Liver (tissue), 9 donors: ENCODE results near the gene DNAAF1. TPM values are rescaled to one million over a fixed set of nuclear protein-coding genes. Genes with fewer than 3 reads are reported as not detected.
"Not testable (repeated sequence)": the region's sequence is repeated elsewhere in the genome, so short reads cannot be mapped to it uniquely, and the experiment has no call there.

ENCODE experiments used
- DNase-seq: peaks from one replicate; pipeline ENCODE4 v3.0.0-alpha.2; 2017; ENCODE audit warnings: low spot score
- H3K27ac ChIP-seq, 2 donors: one replicate each; pipeline ENCODE4 v1.7.0; 2013; ENCODE audit warnings: inconsistent platforms in 2 of 2, low read length in 2 of 2, control low read depth in 1 of 2, low read depth in 1 of 2, mild to moderate bottlenecking in 1 of 2
- H3K27me3 ChIP-seq, 4 donors: one replicate each; pipeline versions ENCODE4 v1.6.1 to v1.7.0; 2013; ENCODE audit warnings: low read length in 3 of 4, inconsistent platforms in 1 of 4, mild to moderate bottlenecking in 1 of 4, moderate library complexity in 1 of 4; ENCODE audit not compliant: control insufficient read depth in 4 of 4, insufficient read depth in 4 of 4
- H3K36me3 ChIP-seq, 4 donors: one replicate each; pipeline versions ENCODE4 v1.6.1 to v1.7.0; 2013; ENCODE audit warnings: low read length in 3 of 4, mild to moderate bottlenecking in 3 of 4, low read depth in 1 of 4, moderate library complexity in 1 of 4; ENCODE audit not compliant: control insufficient read depth in 4 of 4, insufficient read depth in 3 of 4
- H3K4me1 ChIP-seq, 4 donors: one replicate each; pipeline versions ENCODE4 v1.6.1 to v1.7.0; 2013; ENCODE audit warnings: low read length in 3 of 4, mild to moderate bottlenecking in 3 of 4, moderate library complexity in 1 of 4; ENCODE audit not compliant: control insufficient read depth in 4 of 4, insufficient read depth in 4 of 4
- H3K4me3 ChIP-seq, 3 donors: one replicate each; pipeline versions ENCODE4 v1.6.1 to v1.7.0; 2013; ENCODE audit warnings: low read length in 3 of 3, control low read depth in 1 of 3, low read depth in 1 of 3, mild to moderate bottlenecking in 1 of 3
- H3K9ac ChIP-seq, 2 donors: one replicate each; pipeline ENCODE4 v1.7.0; 2013; ENCODE audit warnings: low read length in 2 of 2, mild to moderate bottlenecking in 2 of 2, moderate library complexity in 2 of 2, control low read depth in 1 of 2, low read depth in 1 of 2
- H3K9me3 ChIP-seq, 4 donors: one replicate each; pipeline versions ENCODE4 v1.6.1 to v1.7.0; 2013; ENCODE audit warnings: low read length in 3 of 4; ENCODE audit not compliant: control insufficient read depth in 4 of 4
- CTCF ChIP-seq: fragments of 150-350 bp; IDR thresholded peaks from 2 replicates; pipeline ENCODE4 v1.5.1; 2017; ENCODE audit warnings: improper control_type of control experiment, low read depth, low read length; ENCODE audit not compliant: missing input control
- FOXA2 ChIP-seq: IDR thresholded peaks from 2 replicates; pipeline ENCODE4 v1.6.1; 2016; ENCODE audit warnings: antibody characterized with exemption
- HNF4A ChIP-seq, 2 donors: conservative IDR thresholded peaks; 2 replicates each; pipeline ENCODE4 v1.6.1; 2016; ENCODE audit warnings: antibody characterized with exemption in 2 of 2, mild to moderate bottlenecking in 2 of 2
- JUND ChIP-seq, 2 donors: IDR thresholded peaks; 2 replicates each; pipeline ENCODE4 v1.6.1; 2016; ENCODE audit warnings: antibody characterized with exemption in 2 of 2
- MAX ChIP-seq: IDR thresholded peaks from 2 replicates; pipeline ENCODE4 v1.6.1; 2016; ENCODE audit warnings: antibody characterized with exemption
- NR2F2 ChIP-seq: IDR thresholded peaks from 2 replicates; pipeline ENCODE4 v1.6.1; 2016; ENCODE audit warnings: antibody characterized with exemption
- RAD21 ChIP-seq, 2 donors: IDR thresholded peaks; 2 replicates each; pipeline ENCODE4 v1.6.1; 2016; ENCODE audit warnings: antibody characterized with exemption in 2 of 2, mild to moderate bottlenecking in 2 of 2
- REST ChIP-seq: IDR thresholded peaks from 2 replicates; pipeline ENCODE4 v1.6.1; 2016; ENCODE audit warnings: antibody characterized with exemption, mild to moderate bottlenecking
- TAF1 ChIP-seq: conservative IDR thresholded peaks from 2 replicates; pipeline ENCODE4 v1.6.1; 2016; ENCODE audit warnings: antibody characterized with exemption, mild to moderate bottlenecking
- WGBS: extraction: QIAGEN DNeasy Blood & Tissue Kit; methylation state at CpG from one replicate; pipeline ENCODE4 v1.1.7; 2013; 5-methylcytosine and 5-hydroxymethylcytosine counted together
- polyA plus RNA-seq, 2 donors: library from polyadenylated mRNA; stranded (reverse) in 1 of 2; unstranded in 1 of 2; fragments of 200-250 nt in 1 of 2; fragments of >200 nt in 1 of 2; fragmentation: Nextera tagmentation in 1 of 2; extraction: Ambion mirVana in 1 of 2; gene quantifications; one replicate each; pipeline versions ENCODE4 v1.2.1 to v1.2.3, GENCODE V29; 2013 to 2015
- total RNA-seq, 2 donors: library from RNA; depleted of rRNA; stranded (reverse); fragments of >200 nt; gene quantifications; one replicate each; pipeline ENCODE4 v1.2.3, GENCODE V29; 2014
- donor health status: healthy.
- donor health status: healthy.
- donor health status: healthy.
- donor health status: healthy.
- donor health status: healthy.

The DNAAF1 gene
- total and polyA plus RNA-seq, 4 donors = under 0.01 to 0.08 (median 0.06) TPM; not detected in 1

- no peak for TF ChIP-seq REST
- no peak for TF ChIP-seq FOXA2
- TF ChIP-seq MAX = no peak
- no peak for TF ChIP-seq RAD21 (IDR thresholded peaks at IDR 0.05)
These were observed 53.3 kb downstream of the DNAAF1 start (continued) for GRCh38 chr16:84198401-84198800.

DNA sequence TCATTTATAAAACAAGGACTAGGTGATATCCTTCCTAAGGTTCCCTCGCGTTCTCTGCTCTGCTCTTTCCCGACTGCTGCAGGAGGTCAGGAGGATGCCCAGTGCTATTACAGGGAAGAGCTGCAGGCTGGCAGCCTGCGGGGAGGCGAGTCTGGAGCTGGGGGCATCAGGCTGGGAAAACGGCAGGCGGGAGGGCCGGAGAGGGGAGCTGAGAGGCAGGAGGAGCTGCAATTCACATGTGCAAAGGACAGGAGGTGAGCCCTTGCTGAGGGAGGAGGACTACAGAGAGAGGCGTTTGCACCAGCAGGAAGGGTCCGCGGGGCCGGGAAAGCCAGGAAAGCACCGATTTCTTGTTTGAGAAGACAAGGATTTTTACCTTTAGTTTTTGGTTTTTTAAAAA, 54.0 kb downstream of the DNAAF1 start:
- WGBS = 59% methylated on average over 13 of the region's 13 CpGs
- H3K4me1 ChIP-seq = no peaks in the 10 kb centered on the region
- no peaks in the 10 kb centered on the region for H3K36me3 ChIP-seq
- TF ChIP-seq CTCF = no peak
- H3K27ac ChIP-seq = no peak overlapping the region
- H3K9me3 ChIP-seq = no peaks in the 10 kb centered on the region
- DNase-seq = no peak
- no peaks in the 10 kb centered on the region for H3K27me3 ChIP-seq
- no peak overlapping the region for H3K4me3 ChIP-seq
- no peak overlapping the region for H3K9ac ChIP-seq

GRCh38 chr16:84199861-84200260, 54.8 kb downstream of the DNAAF1 start:
- TF ChIP-seq HNF4A (conservative IDR thresholded peaks at IDR 0.05) = no peak
- no peak for TF ChIP-seq NR2F2
- TF ChIP-seq TAF1 = no peak
- TF ChIP-seq JUND (IDR thresholded peaks at IDR 0.05) = no peak
- WGBS = 73% methylated on average over 10 of the region's 10 CpGs
- DNase-seq = no peak
- no peaks in the 10 kb centered on the region for H3K27me3 ChIP-seq
- no peaks in the 10 kb centered on the region for H3K9me3 ChIP-seq
- no peaks in the 10 kb centered on the region for H3K4me1 ChIP-seq
- H3K4me3 ChIP-seq = no peak overlapping the region
- H3K36me3 ChIP-seq = no peaks in the 10 kb centered on the region
- H3K9ac ChIP-seq = no peak overlapping the region
- no peak overlapping the region for H3K27ac ChIP-seq

DNA sequence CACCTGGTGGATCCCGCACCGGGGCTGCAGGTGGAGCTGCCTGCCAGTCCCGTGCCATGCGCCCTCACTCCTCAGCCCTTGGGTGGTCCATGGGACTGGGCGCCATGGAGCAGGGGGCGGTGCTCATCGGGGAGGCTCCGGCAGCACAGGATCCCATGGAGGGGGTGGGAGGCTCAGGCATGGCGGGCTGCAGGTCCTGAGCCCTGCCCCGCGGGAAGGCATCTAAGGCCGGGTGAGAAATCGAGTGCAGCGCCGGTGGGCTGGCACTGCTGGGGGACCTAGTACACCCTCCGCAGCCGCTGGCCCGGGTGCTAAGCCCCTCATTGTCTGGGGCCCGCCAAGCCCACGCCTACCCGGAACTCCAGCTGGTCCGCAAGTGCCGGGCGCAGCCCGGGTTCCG, 59.4 kb downstream of the DNAAF1 start:
- 94% methylated on average over 26 of the region's 26 CpGs for WGBS
- H3K9ac ChIP-seq = not testable (repeated sequence)

GRCh38 chr16:84205123-84205522, 60.0 kb downstream of the DNAAF1 start:
- not testable (repeated sequence) for H3K27ac ChIP-seq, H3K36me3 ChIP-seq, H3K9me3 ChIP-seq, H3K9ac ChIP-seq, H3K4me3 ChIP-seq, H3K27me3 ChIP-seq, H3K4me1 ChIP-seq, DNase-seq
- WGBS = 94% methylated on average over 6 of the region's 6 CpGs

More for the DNA sequence above, 59.4 kb downstream of the DNAAF1 start:
- not testable (repeated sequence) for H3K36me3 ChIP-seq, H3K27me3 ChIP-seq, H3K9me3 ChIP-seq, DNase-seq, H3K4me3 ChIP-seq, H3K4me1 ChIP-seq, H3K27ac ChIP-seq
